CD1c-positive myeloid dendritic cell (primary cell): ENCODE measurements around the gene CCL17.
A peak's percentile ranks its signal among the peaks of the same experiment; 100 is the strongest.
"Not testable (repeated sequence)": the region's sequence is repeated elsewhere in the genome, so short reads cannot be mapped to it uniquely, and the experiment has no call there.

Source experiments
- DNase-seq: peaks from one replicate; pipeline ENCODE4 v3.0.0-alpha.2; 2016; ENCODE audit errors: extremely low spot score

Gene CCL17

GRCh38 chr16:57395026-57395425 lies 9.5 kb upstream of the CCL17 start:
- no peak for DNase-seq

DNA sequence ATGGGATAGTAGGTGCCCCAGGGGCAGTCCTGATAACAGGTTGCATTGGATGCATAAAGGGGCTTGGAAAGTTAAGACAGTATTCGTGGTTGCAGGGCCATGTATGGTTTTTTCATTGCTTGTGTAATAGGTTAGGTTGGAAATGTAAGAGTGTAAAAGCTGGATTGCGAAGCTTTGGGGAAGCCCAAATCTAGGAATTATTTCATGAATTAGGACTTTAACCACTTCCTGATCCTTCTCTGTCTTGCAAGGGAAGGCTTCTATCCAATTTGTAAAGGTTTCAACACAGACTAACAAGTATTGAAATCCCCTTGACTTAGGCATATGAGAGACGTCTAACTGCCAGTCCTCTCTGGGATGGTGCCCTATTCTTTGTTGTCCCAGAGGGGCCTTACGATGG lies 7.8 kb upstream of the CCL17 start:
- DNase-seq, result no peak

DNA sequence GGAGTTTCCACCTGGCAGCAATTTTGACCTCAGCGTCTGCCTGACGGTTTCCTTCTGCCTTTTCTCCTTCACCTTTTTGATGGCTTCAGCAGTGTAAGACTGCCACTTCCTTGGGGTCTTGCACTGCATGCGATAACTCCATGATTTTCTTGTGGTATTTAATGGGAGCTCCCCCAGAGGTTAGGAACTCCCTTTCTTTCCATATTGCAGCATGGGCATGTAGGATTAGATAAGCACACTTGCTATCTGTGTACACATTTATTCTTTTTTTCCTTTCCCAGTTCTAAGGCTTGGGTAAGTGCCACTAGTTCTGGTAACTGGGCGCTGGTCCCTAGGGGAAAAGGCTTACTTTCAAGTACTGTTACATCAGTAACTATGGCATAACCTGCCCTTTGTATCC lies 7.1 kb upstream of the CCL17 start:
- DNase-seq, result not testable (repeated sequence)

GRCh38 chr16:57401943-57402640 lies 2.5 kb upstream of the CCL17 start:
- no peak for DNase-seq

GRCh38 chr16:57405097-57405496 lies 530 bp downstream of the CCL17 start:
- peak; percentile 32 for DNase-seq

GRCh38 chr16:57406881-57407280 lies 2.3 kb downstream of the CCL17 start:
- DNase-seq, result peak; percentile 65

- DNase-seq, result no peak
These were observed 3.2 kb downstream of the CCL17 start for GRCh38 chr16:57407521-57408353.

- peak; percentile 50 for DNase-seq
These were observed 4.5 kb downstream of the CCL17 start for GRCh38 chr16:57409065-57409464.

DNA sequence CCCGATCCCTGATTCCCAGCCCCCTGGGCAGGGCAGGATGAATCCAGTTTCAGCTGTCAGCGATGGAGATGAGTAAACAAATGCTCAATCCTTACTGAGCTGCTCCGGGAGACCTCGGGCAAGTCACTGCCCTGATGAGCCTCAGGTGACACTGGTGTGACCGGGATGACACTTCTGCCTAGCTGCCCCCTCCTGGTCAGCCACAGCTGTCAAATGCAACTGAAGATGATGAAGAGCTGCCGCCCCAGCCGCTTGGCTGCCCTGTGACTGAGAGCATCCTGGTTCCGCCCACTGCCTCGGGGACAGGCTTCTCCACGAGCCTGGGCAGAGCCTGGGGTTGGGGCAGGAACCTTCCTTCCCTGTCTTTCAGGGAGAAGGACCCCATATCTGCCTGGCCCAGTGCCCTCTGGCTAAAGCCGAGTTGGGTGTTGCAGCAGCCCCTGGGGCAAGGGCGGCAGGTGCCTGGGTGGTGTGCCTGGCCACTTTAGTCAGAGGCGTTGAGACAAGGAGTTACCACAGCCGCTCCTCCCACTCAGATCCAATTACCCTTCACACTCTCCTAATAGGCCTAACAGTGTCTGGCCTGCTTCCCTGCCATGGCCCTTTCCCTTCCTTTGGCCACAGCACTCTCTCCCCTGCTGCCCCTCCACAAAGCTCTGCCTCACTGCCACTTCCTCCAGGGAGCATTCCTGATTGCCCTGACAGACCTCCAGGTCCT lies 5.5 kb downstream of the CCL17 start:
- DNase-seq, result peak; percentile 26

GRCh38 chr16:57411362-57411976 lies 6.9 kb downstream of the CCL17 start:
- no peak for DNase-seq

- DNase-seq, result no peak
These were observed 8.0 kb downstream of the CCL17 start for GRCh38 chr16:57412584-57412983.

DNA sequence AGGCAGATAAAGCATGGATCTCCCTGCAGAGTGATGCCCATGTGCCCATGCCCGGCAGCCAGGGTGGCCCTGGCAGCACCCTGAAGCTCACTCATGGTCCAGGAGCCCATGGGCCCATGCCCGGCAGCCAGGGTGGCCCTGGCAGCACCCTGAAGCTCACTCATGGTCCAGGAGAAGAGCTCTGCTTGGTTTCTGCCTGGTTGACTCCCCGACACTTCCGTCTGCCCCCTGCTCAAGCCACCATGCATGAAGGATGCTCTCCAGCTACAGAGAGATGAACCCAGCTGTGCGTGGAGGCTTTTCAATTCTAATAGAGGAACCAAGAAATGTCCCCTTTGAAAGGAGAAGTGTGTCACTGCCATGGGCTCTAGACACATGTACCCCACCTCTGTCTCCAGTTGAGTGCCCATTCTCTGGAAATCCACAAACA lies 8.7 kb downstream of the CCL17 start:
- DNase-seq, result peak; percentile 64

DNA sequence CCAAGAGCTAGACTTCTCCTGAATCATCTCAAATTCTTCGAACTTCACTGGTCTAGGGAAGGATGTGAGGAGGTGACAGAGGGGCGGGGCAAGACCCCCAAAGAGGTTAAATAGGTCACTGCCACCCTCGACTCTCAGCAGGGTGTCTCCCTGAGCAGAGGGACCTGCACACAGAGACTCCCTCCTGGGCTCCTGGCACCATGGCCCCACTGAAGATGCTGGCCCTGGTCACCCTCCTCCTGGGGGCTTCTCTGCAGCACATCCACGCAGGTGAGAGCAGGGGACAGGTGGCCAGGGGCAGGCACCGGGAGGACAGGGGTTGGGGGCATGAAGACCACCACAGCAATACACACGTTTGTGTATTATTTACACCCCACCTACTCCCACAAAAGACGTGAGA lies 9.2 kb downstream of the CCL17 start:
- no peak for DNase-seq

DNA sequence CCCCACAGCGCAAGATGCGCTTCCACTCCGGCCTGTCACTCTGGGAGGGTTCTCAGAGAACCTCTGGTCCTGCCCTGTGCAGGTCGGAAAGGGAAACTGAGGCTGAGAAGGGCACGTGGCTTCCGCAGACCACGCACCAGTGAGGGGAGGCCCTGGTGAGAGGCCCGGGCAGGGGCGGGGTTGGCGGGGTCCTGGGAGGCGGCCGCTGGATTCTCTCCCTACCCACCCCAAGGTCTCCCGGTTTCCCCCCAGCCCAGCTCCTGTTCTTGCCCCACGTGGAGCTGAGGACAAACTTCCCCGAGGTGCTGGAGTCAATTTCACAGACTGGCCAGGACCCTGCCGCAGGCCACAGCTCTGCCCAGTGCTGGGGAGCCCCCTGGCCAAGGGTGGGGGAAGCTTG lies 11.5 kb downstream of the CCL17 start:
- no peak for DNase-seq

DNA sequence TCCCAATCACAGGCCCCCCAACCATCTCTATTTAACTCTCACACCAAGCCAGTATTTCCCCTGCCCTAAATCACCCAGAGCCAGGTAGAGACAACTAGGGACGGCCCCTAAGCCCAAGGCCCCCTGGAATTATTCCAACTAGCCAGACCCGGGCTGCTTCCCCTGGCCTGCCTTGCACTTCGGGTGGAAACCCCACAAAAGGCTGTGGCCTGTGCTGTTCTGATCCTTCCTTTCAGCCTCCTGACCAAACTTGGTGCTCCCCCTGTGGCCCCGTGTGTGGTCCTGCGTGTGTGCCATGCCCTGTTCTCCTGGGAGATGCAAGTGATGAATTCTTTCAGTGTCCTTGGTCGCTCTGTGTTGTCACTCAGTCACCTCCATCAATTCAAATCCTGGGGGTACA lies 14.9 kb downstream of the CCL17 start:
- DNase-seq, result no peak

DNA sequence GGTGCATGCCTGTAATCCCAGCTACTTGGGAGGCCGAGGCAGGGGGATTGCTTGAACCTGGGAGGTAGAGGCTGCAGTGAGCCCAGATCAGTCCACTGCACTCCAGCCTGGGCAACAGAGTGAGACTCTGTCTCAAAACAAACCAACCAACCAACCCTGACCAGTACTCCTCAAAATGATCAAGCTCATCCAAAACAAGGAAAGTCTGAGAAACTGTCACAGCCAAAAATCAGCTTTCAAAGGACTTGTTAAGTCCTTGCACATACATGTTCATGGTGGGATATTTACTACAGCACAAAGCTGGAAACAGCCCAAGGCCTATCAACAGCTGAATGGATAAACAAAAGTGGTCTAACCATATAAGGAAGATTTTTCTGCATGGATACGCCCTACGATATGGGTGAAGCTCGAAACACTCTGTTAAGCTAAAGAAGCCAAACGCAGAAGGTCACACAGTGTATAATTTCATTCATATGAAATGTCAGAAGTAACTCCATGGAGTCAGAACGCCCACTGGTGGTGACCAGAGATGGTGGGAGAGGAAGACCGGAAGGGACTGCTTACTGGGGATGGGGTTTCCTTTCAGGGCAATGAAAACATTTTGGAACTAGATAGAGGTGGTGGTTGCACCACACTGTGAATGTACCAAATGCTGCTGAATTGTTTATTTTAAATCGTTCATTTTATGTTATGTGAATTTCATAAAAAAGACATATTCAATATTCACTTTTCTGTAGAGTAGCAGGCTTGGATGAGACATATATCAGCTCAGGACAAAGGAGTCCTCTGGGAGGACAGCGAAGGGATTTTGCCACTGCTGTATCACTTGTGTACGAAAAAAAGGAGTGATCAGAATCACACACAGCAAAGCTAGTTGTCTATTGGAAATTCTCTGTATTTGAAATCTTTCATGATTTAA lies 17.7 kb downstream of the CCL17 start:
- peak; percentile 35 for DNase-seq

GRCh38 chr16:57423152-57423551 lies 18.6 kb downstream of the CCL17 start:
- DNase-seq, result no peak

DNA sequence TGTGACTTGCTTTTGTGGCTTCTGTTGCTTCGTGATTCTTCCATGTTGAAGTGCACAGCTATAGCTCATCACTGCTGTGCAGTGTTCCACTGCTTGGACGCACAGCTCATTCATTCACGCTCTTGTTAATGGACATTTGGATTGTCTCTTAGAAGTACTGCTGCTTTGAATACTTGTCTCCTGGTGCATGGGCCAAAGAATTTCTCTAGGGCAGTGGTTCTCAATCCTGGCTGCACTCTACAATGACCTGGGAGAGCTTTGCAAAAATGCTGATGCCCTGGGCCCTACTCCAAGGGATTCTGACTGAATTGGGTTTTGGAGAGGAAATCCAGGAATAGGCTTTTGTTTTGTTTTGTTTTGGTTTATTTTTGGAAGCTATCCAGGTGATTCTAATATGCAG lies 20.0 kb downstream of the CCL17 start:
- no peak for DNase-seq

DNA sequence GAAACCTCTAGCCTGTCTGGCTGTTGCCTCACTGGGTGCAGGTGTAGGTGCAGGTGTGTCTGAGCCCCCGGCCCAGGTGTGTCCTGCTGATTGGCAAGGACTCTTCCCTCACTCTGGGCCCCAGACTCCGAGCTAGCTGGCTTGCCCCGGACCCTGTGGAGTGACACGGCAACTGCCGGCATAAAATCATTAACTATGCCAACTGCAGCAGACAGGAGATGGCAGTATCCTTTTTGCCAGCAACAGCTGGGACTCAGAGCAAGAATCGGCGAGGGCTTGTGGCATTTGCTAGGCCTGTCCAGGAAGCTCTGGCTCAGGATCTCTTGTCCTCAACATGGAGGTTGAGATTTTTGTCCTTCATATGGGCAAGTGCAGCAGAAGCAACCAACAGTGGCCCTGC lies 21.8 kb downstream of the CCL17 start:
- DNase-seq, result no peak

GRCh38 chr16:57427307-57427706 lies 22.7 kb downstream of the CCL17 start:
- DNase-seq, result no peak

- DNase-seq, result no peak
These were observed 23.3 kb downstream of the CCL17 start for GRCh38 chr16:57427824-57428223.
